H54 (cell line): ENCODE results near the gene ACBD6.

ENCODE experiments used
- DNase-seq: peaks from one replicate; pipeline ENCODE4 v3.0.0; 2011; ENCODE audit warnings: low spot score, mixed read lengths; ENCODE audit not compliant: insufficient read length
- FAIRE-seq: peaks from 3 replicates; lab custom pipeline; 2011; peaks lifted over from hg19 to GRCh38; lab: Jason Lieb, UNC
- POLR2A ChIP-seq: IDR thresholded peaks from 2 replicates; pipeline ENCODE4 v1.6.1; 2011; ENCODE audit warnings: low read depth, mild to moderate bottlenecking, low read length

Gene ACBD6

GRCh38 chr1:180253585-180254495 lies 248.5 kb downstream of the ACBD6 start:
- FAIRE-seq, result no peak
- no peak for DNase-seq
- no peak for TF ChIP-seq POLR2A

GRCh38 chr1:180252638-180253536 lies 249.5 kb downstream of the ACBD6 start:
- peak; percentile 76 for DNase-seq
- FAIRE-seq, result no peak
- TF ChIP-seq POLR2A, result no peak

- TF ChIP-seq POLR2A, result no peak
- no peak for FAIRE-seq
Observed at GRCh38 chr1:180251526-180252305, 250.7 kb downstream of the ACBD6 start.

GRCh38 chr1:180250883-180251509 lies 251.4 kb downstream of the ACBD6 start:
- DNase-seq (no peak), FAIRE-seq (no peak)
- TF ChIP-seq POLR2A, result no peak

More at GRCh38 chr1:180251526-180252305, 250.7 kb downstream of the ACBD6 start:
- DNase-seq, result no peak

GRCh38 chr1:180250499-180250770 lies 251.9 kb downstream of the ACBD6 start:
- DNase-seq, result no peak
- FAIRE-seq, result no peak
- no peak for TF ChIP-seq POLR2A

- FAIRE-seq, result no peak
- DNase-seq, result no peak
- TF ChIP-seq POLR2A, result no peak
Observed at GRCh38 chr1:180249725-180250498, 252.5 kb downstream of the ACBD6 start.

GRCh38 chr1:180248731-180249681 lies 253.4 kb downstream of the ACBD6 start:
- FAIRE-seq (no peak), DNase-seq (no peak)
- TF ChIP-seq POLR2A, result no peak

GRCh38 chr1:180248176-180248575 lies 254.2 kb downstream of the ACBD6 start:
- no peak for DNase-seq
- no peak for TF ChIP-seq POLR2A
- FAIRE-seq, result no peak

GRCh38 chr1:180247580-180247979 lies 254.8 kb downstream of the ACBD6 start:
- no peak for DNase-seq
- no peak for TF ChIP-seq POLR2A
- no peak for FAIRE-seq

- DNase-seq, result no peak
- no peak for FAIRE-seq
Observed at GRCh38 chr1:180247061-180247460, 255.3 kb downstream of the ACBD6 start.

GRCh38 chr1:180246579-180246978 lies 255.8 kb downstream of the ACBD6 start:
- no peak for DNase-seq
- no peak for FAIRE-seq
- no peak for TF ChIP-seq POLR2A

More at GRCh38 chr1:180247061-180247460, 255.3 kb downstream of the ACBD6 start:
- no peak for TF ChIP-seq POLR2A
